Muscle of leg (tissue), 11 donors: ENCODE measurements around the gene TRIM9. TPM values are rescaled to one million over a fixed set of nuclear protein-coding genes. Genes with fewer than 3 reads are reported as not detected.

ENCODE experiments used
- DNase-seq: peaks from one replicate; pipeline ENCODE4 v3.0.0; 2013
- H3K27ac ChIP-seq: one replicate; pipeline ENCODE4 v1.5.1; 2013; ENCODE audit warnings: mild to moderate bottlenecking, low read length, control low read depth
- H3K27me3 ChIP-seq: one replicate; pipeline ENCODE4 v1.6.1; 2013; ENCODE audit warnings: low read length; ENCODE audit not compliant: control insufficient read depth, insufficient read depth
- H3K36me3 ChIP-seq: one replicate; pipeline ENCODE4 v1.6.1; 2013; ENCODE audit warnings: low read length; ENCODE audit not compliant: control insufficient read depth, insufficient read depth
- H3K4me1 ChIP-seq: one replicate; pipeline ENCODE4 v1.6.1; 2013; ENCODE audit warnings: low read length; ENCODE audit not compliant: control insufficient read depth, insufficient read depth
- H3K4me3 ChIP-seq: one replicate; pipeline ENCODE4 v1.5.1; 2013; ENCODE audit warnings: low read length, control low read depth
- H3K9me3 ChIP-seq: replicated peaks from 2 replicates; pipeline ENCODE4 v1.6.1; 2013; ENCODE audit warnings: low read depth, low read length; ENCODE audit not compliant: control insufficient read depth
- WGBS: methylation state at CpG from one replicate; pipeline ENCODE4 v1.1.5; 2013; ENCODE audit warnings: missing lambda C conversion rate; ENCODE audit not compliant: insufficient coverage; 5-methylcytosine and 5-hydroxymethylcytosine counted together
- polyA plus RNA-seq, 8 donors: library from polyadenylated mRNA; unstranded; fragments of 120-200 nt; gene quantifications; one replicate each; pipeline versions ENCODE4 v1.2.1 to v1.2.3, GENCODE V29; 2013; ENCODE audit warnings: inconsistent platforms in 1 of 8, low replicate concordance in 1 of 8; ENCODE audit not compliant: insufficient read length in 8 of 8, insufficient read depth in 1 of 8
- total RNA-seq: library from RNA; stranded (reverse); fragments of 120-200 nt; gene quantifications from one replicate; pipeline ENCODE4 v1.2.4, GENCODE V29; 2013

TRIM9 gene
- total and polyA plus RNA-seq, 9 donors, result 0.29 to 1.9 (median 1.0) TPM

- H3K9me3 ChIP-seq, result no peaks in the 10 kb centered on the region
- no peak overlapping the region for H3K27ac ChIP-seq
- H3K4me3 ChIP-seq, result no peak overlapping the region
- H3K36me3 ChIP-seq, result no peaks in the 10 kb centered on the region
- DNase-seq, result no peak
- H3K4me1 ChIP-seq, result no peaks in the 10 kb centered on the region
- WGBS, result 72% methylated on average over 6 of the region's 16 CpGs
- H3K27me3 ChIP-seq, result peaks cover 2% of the 10 kb centered on the region
Observed at GRCh38 chr14:51028851-51029754, 65.8 kb downstream of the TRIM9 start.

- no peak for DNase-seq
- Histone ChIP-seq H3K27ac (no peak overlapping the region), H3K4me3 (no peak overlapping the region), H3K9me3 (no peaks in the 10 kb centered on the region), H3K4me1 (no peaks in the 10 kb centered on the region), H3K36me3 (no peaks in the 10 kb centered on the region), H3K27me3 (peaks cover 2% of the 10 kb centered on the region)
- 65% methylated on average over 4 of the region's 4 CpGs for WGBS
Observed at GRCh38 chr14:51028361-51028760, 66.5 kb downstream of the TRIM9 start.

- Histone ChIP-seq H3K27ac (no peak overlapping the region), H3K4me1 (peaks cover 14% of the 10 kb centered on the region), H3K9me3 (no peaks in the 10 kb centered on the region), H3K4me3 (no peak overlapping the region), H3K36me3 (no peaks in the 10 kb centered on the region), H3K27me3 (peaks cover 2% of the 10 kb centered on the region)
- DNase-seq, result no peak
Observed at GRCh38 chr14:51024377-51024776, 70.5 kb downstream of the TRIM9 start.

GRCh38 chr14:51023964-51024363 is 70.9 kb downstream of the TRIM9 start:
- H3K4me3 ChIP-seq, result no peak overlapping the region
- 69% methylated on average over 2 of the region's 3 CpGs for WGBS
- DNase-seq, result peak; percentile 18

GRCh38 chr14:51022769-51023168 is 72.1 kb downstream of the TRIM9 start:
- peaks cover 2% of the 10 kb centered on the region for H3K27me3 ChIP-seq
- H3K9me3 ChIP-seq, result no peaks in the 10 kb centered on the region
- H3K27ac ChIP-seq, result no peak overlapping the region
- 97% methylated on average over 4 of the region's 4 CpGs for WGBS
- no peak overlapping the region for H3K4me3 ChIP-seq
- DNase-seq, result no peak
- H3K36me3 ChIP-seq, result no peaks in the 10 kb centered on the region
- peaks cover 14% of the 10 kb centered on the region for H3K4me1 ChIP-seq

More at GRCh38 chr14:51023964-51024363, 70.9 kb downstream of the TRIM9 start:
- Histone ChIP-seq H3K27me3 (peaks cover 2% of the 10 kb centered on the region), H3K9me3 (no peaks in the 10 kb centered on the region), H3K4me1 (peaks cover 14% of the 10 kb centered on the region), H3K27ac (no peak overlapping the region), H3K36me3 (no peaks in the 10 kb centered on the region)

GRCh38 chr14:51020024-51020710 is 74.7 kb downstream of the TRIM9 start:
- H3K4me3 ChIP-seq, result no peak overlapping the region
- peak overlapping the region; percentile 68 for H3K27ac ChIP-seq
- WGBS, result 57% methylated on average over 9 of the region's 11 CpGs
- no peaks in the 10 kb centered on the region for H3K9me3 ChIP-seq
- DNase-seq, result peak; percentile 81
- H3K4me1 ChIP-seq, result peaks cover 14% of the 10 kb centered on the region
- no peaks in the 10 kb centered on the region for H3K36me3 ChIP-seq
- H3K27me3 ChIP-seq, result no peaks in the 10 kb centered on the region

- H3K27ac ChIP-seq, result no peak overlapping the region
- DNase-seq, result no peak
- WGBS, result 57% methylated on average over 1 of the region's 1 CpG
- H3K4me1 ChIP-seq, result peaks cover 14% of the 10 kb centered on the region
- no peak overlapping the region for H3K4me3 ChIP-seq
- no peaks in the 10 kb centered on the region for H3K36me3 ChIP-seq
- H3K9me3 ChIP-seq, result no peaks in the 10 kb centered on the region
- no peaks in the 10 kb centered on the region for H3K27me3 ChIP-seq
Observed at GRCh38 chr14:51019089-51019488, 75.8 kb downstream of the TRIM9 start.

- no peak overlapping the region for H3K27ac ChIP-seq
Observed at GRCh38 chr14:51018521-51018920, 76.4 kb downstream of the TRIM9 start.

GRCh38 chr14:51014625-51015024 is 80.3 kb downstream of the TRIM9 start:
- no peaks in the 10 kb centered on the region for H3K27me3 ChIP-seq
- no peak overlapping the region for H3K4me3 ChIP-seq
- peaks cover under 1% of the 10 kb centered on the region for H3K4me1 ChIP-seq
- no peaks in the 10 kb centered on the region for H3K36me3 ChIP-seq
- WGBS, result 78% methylated on average over 2 of the region's 3 CpGs
- no peaks in the 10 kb centered on the region for H3K9me3 ChIP-seq
- DNase-seq, result no peak
- H3K27ac ChIP-seq, result no peak overlapping the region

More at GRCh38 chr14:51018521-51018920, 76.4 kb downstream of the TRIM9 start:
- Histone ChIP-seq H3K4me3 (no peak overlapping the region), H3K36me3 (no peaks in the 10 kb centered on the region), H3K27me3 (no peaks in the 10 kb centered on the region), H3K4me1 (peaks cover 14% of the 10 kb centered on the region), H3K9me3 (no peaks in the 10 kb centered on the region)
- WGBS, result no CpG with 5 or more reads among the region's 4 CpGs
- DNase-seq, result no peak

GRCh38 chr14:51014086-51014485 is 80.8 kb downstream of the TRIM9 start:
- no peak overlapping the region for H3K4me3 ChIP-seq
- no peaks in the 10 kb centered on the region for H3K9me3 ChIP-seq
- WGBS, result 23% methylated on average over 2 of the region's 2 CpGs
- no peak overlapping the region for H3K27ac ChIP-seq
- peaks cover under 1% of the 10 kb centered on the region for H3K4me1 ChIP-seq
- DNase-seq, result peak; percentile 93
- H3K27me3 ChIP-seq, result no peaks in the 10 kb centered on the region
- no peaks in the 10 kb centered on the region for H3K36me3 ChIP-seq
